Measurements from ENCODE around the gene LINGO1. TPM values are rescaled to one million over a fixed set of nuclear protein-coding genes. Genes with fewer than 3 reads are reported as not detected.

The LINGO1 gene
- 6.7 to 12.1 TPM (median 8.9 TPM) in 5 replicates for total RNA-seq (2022; extraction: Qiagen RNA extraction; ENCODE audit: low read depth)

GRCh38 chr15:77632534-77633133 lies at the start of gene LINGO1:
TSS of gene LINGO1 (minus strand) at chr15:77632912. CDS start at chr15:77632315, 597 bp downstream.

Other genes starting within 250 kb of the LINGO1 start
- 5.0 to 9.7 TPM (median 9.4 TPM) in 5 replicates for gene PEAK1, start 212.8 kb downstream of the LINGO1 start, total RNA-seq (2022; extraction: Qiagen RNA extraction; ENCODE audit: low read depth)
- gene HMG20A, start 212.0 kb downstream of the LINGO1 start, total RNA-seq (2022; extraction: Qiagen RNA extraction; ENCODE audit: low read depth) = 24.6 to 37.7 TPM (median 28.1 TPM) in 5 replicates

Data from A549 treated with RU486 at 1 μM for 4 hours (cell line).